Liver (tissue), 9 donors: Measurements from ENCODE around the gene SP7. TPM values are rescaled to one million over a fixed set of nuclear protein-coding genes. Genes with fewer than 3 reads are reported as not detected.

Source experiments
- DNase-seq: peaks from one replicate; pipeline ENCODE4 v3.0.0-alpha.2; 2017; ENCODE audit warnings: low spot score
- H3K27ac ChIP-seq, 2 donors: one replicate each; pipeline ENCODE4 v1.7.0; 2013; ENCODE audit warnings: inconsistent platforms in 2 of 2, low read length in 2 of 2, control low read depth in 1 of 2, low read depth in 1 of 2, mild to moderate bottlenecking in 1 of 2
- H3K27me3 ChIP-seq, 4 donors: one replicate each; pipeline versions ENCODE4 v1.6.1 to v1.7.0; 2013; ENCODE audit warnings: low read length in 3 of 4, inconsistent platforms in 1 of 4, mild to moderate bottlenecking in 1 of 4, moderate library complexity in 1 of 4; ENCODE audit not compliant: control insufficient read depth in 4 of 4, insufficient read depth in 4 of 4
- H3K36me3 ChIP-seq, 4 donors: one replicate each; pipeline versions ENCODE4 v1.6.1 to v1.7.0; 2013; ENCODE audit warnings: low read length in 3 of 4, mild to moderate bottlenecking in 3 of 4, low read depth in 1 of 4, moderate library complexity in 1 of 4; ENCODE audit not compliant: control insufficient read depth in 4 of 4, insufficient read depth in 3 of 4
- H3K4me1 ChIP-seq, 4 donors: one replicate each; pipeline versions ENCODE4 v1.6.1 to v1.7.0; 2013; ENCODE audit warnings: low read length in 3 of 4, mild to moderate bottlenecking in 3 of 4, moderate library complexity in 1 of 4; ENCODE audit not compliant: control insufficient read depth in 4 of 4, insufficient read depth in 4 of 4
- H3K4me3 ChIP-seq, 3 donors: one replicate each; pipeline versions ENCODE4 v1.6.1 to v1.7.0; 2013; ENCODE audit warnings: low read length in 3 of 3, control low read depth in 1 of 3, low read depth in 1 of 3, mild to moderate bottlenecking in 1 of 3
- H3K9ac ChIP-seq, 2 donors: one replicate each; pipeline ENCODE4 v1.7.0; 2013; ENCODE audit warnings: low read length in 2 of 2, mild to moderate bottlenecking in 2 of 2, moderate library complexity in 2 of 2, control low read depth in 1 of 2, low read depth in 1 of 2
- H3K9me3 ChIP-seq, 4 donors: one replicate each; pipeline versions ENCODE4 v1.6.1 to v1.7.0; 2013; ENCODE audit warnings: low read length in 3 of 4; ENCODE audit not compliant: control insufficient read depth in 4 of 4
- EGR1 ChIP-seq, 2 donors: IDR thresholded peaks; 2 replicates each; pipeline ENCODE4 v1.6.1; 2016 to 2018; ENCODE audit warnings: antibody characterized with exemption in 2 of 2, low read depth in 2 of 2
- FOXA1 ChIP-seq: IDR thresholded peaks from 2 replicates; pipeline ENCODE4 v1.6.1; 2016; ENCODE audit warnings: antibody characterized with exemption
- FOXA2 ChIP-seq: IDR thresholded peaks from 2 replicates; pipeline ENCODE4 v1.6.1; 2016; ENCODE audit warnings: antibody characterized with exemption
- GABPA ChIP-seq, 2 donors: IDR thresholded peaks in 1 of 2; conservative IDR thresholded peaks in 1 of 2; 2 replicates each; pipeline ENCODE4 v1.6.1; 2016; ENCODE audit warnings: antibody characterized with exemption in 2 of 2, mild to moderate bottlenecking in 1 of 2, moderate library complexity in 1 of 2
- HNF4A ChIP-seq, 2 donors: conservative IDR thresholded peaks; 2 replicates each; pipeline ENCODE4 v1.6.1; 2016; ENCODE audit warnings: antibody characterized with exemption in 2 of 2, mild to moderate bottlenecking in 2 of 2
- HNF4G ChIP-seq: IDR thresholded peaks from 2 replicates; pipeline ENCODE4 v1.6.1; 2016; ENCODE audit warnings: antibody characterized with exemption
- JUND ChIP-seq, 2 donors: IDR thresholded peaks; 2 replicates each; pipeline ENCODE4 v1.6.1; 2016; ENCODE audit warnings: antibody characterized with exemption in 2 of 2
- NR2F2 ChIP-seq: IDR thresholded peaks from 2 replicates; pipeline ENCODE4 v1.6.1; 2016; ENCODE audit warnings: antibody characterized with exemption
- RAD21 ChIP-seq, 2 donors: IDR thresholded peaks; 2 replicates each; pipeline ENCODE4 v1.6.1; 2016; ENCODE audit warnings: antibody characterized with exemption in 2 of 2, mild to moderate bottlenecking in 2 of 2
- RXRA ChIP-seq, 2 donors: IDR thresholded peaks; 2 replicates each; pipeline ENCODE4 v1.6.1; 2017 to 2018; ENCODE audit warnings: antibody characterized with exemption in 2 of 2, mild to moderate bottlenecking in 1 of 2
- SP1 ChIP-seq: IDR thresholded peaks from 2 replicates; pipeline ENCODE4 v1.6.1; 2018; ENCODE audit warnings: antibody characterized with exemption, mild to moderate bottlenecking
- YY1 ChIP-seq: IDR thresholded peaks from 2 replicates; pipeline ENCODE4 v1.6.1; 2016; ENCODE audit warnings: antibody characterized with exemption, mild to moderate bottlenecking
- ZBTB33 ChIP-seq: IDR thresholded peaks from 2 replicates; pipeline ENCODE4 v1.6.1; 2016; ENCODE audit warnings: antibody characterized with exemption
- WGBS: extraction: QIAGEN DNeasy Blood & Tissue Kit; methylation state at CpG from one replicate; pipeline ENCODE4 v1.1.7; 2013; 5-methylcytosine and 5-hydroxymethylcytosine counted together
- polyA plus RNA-seq, 2 donors: library from polyadenylated mRNA; stranded (reverse) in 1 of 2; unstranded in 1 of 2; fragments of 200-250 nt in 1 of 2; fragments of >200 nt in 1 of 2; fragmentation: Nextera tagmentation in 1 of 2; extraction: Ambion mirVana in 1 of 2; gene quantifications; one replicate each; pipeline versions ENCODE4 v1.2.1 to v1.2.3, GENCODE V29; 2013 to 2015
- total RNA-seq, 2 donors: library from RNA; depleted of rRNA; stranded (reverse); fragments of >200 nt; gene quantifications; one replicate each; pipeline ENCODE4 v1.2.3, GENCODE V29; 2014
- TF ChIP-seq, protein P1 (sequence below): IDR thresholded peaks from 2 replicates; pipeline ENCODE4 v1.6.1; 2016; ENCODE audit warnings: antibody characterized with exemption
- TF ChIP-seq, protein P2 (sequence below): IDR thresholded peaks from 2 replicates; pipeline ENCODE4 v1.6.1; 2016; ENCODE audit warnings: antibody characterized with exemption, mild to moderate bottlenecking
- TF ChIP-seq, protein P3 (sequence below): fragments of 150-350 bp; IDR thresholded peaks from 2 replicates; pipeline ENCODE4 v1.5.1; 2017; ENCODE audit warnings: improper control_type of control experiment, low read depth, low read length; ENCODE audit not compliant: missing input control
- TF ChIP-seq, protein P4 (sequence below): IDR thresholded peaks from 2 replicates; pipeline ENCODE4 v1.6.1; 2016; ENCODE audit warnings: antibody characterized with exemption
- donor health status: healthy.
- donor health status: healthy.
- donor health status: healthy.
- donor health status: healthy.
- donor health status: healthy.

Gene SP7
- total RNA-seq (not detected), polyA plus RNA-seq (not detected)

DNA sequence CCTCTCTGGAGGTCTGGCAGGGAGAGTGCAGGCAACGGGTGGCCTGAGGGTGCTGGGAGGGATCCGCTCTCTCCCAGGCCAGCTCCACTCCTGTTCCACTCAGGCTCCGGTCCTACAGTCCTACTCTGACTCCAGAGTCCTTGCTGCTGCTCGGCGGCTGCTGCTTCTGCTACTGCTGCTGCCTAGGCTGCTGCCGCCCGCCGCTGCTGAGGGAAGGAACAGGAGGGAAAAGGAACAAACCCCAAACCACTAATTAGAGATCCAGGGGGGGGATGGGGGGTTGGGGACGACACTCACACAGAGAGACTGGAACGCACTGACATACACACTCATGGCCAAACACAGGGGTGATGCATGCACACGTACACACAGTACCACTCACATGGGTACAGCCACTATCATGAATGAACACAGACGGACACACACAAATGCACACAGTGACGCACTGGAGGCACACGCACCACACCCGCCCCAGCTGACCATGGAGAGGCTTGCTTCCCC is at the start of gene SP7:
TSS of gene SP7 (minus strand) at position 174 of the 501 bp plus-strand sequence. CDS start 708 bp downstream, outside the sequence.
- 59% methylated on average over 15 of the region's 15 CpGs for WGBS
- Histone ChIP-seq H3K9me3 (no peaks in the 10 kb centered on the region), H3K36me3 (no peaks in the 10 kb centered on the region), H3K4me3 (no peak within 1 kb of the TSS), H3K27me3 (peaks cover 0 to 2% (median 0%) of the 10 kb centered on the region in 4 donors), H3K9ac (no peak within 1 kb of the TSS), H3K4me1 (no peaks in the 10 kb centered on the region), H3K27ac (no peak within 1 kb of the TSS)
- TF ChIP-seq GABPA (IDR thresholded peaks at IDR 0.05 in 1 of 2, conservative IDR thresholded peaks at IDR 0.05 in 1 of 2) (no peak), RAD21 (IDR thresholded peaks at IDR 0.05) (no peak), HNF4A (conservative IDR thresholded peaks at IDR 0.05) (no peak), SP1 (no peak), HNF4G (no peak), RXRA (IDR thresholded peaks at IDR 0.05) (no peak), EGR1 (IDR thresholded peaks at IDR 0.05; ENCODE audit: low read depth in 2 of 2) (no peak), NR2F2 (no peak), FOXA1 (no peak), FOXA2 (no peak), ZBTB33 (no peak), YY1 (no peak), JUND (IDR thresholded peaks at IDR 0.05) (no peak)
- TF ChIP-seq, protein P1, sequence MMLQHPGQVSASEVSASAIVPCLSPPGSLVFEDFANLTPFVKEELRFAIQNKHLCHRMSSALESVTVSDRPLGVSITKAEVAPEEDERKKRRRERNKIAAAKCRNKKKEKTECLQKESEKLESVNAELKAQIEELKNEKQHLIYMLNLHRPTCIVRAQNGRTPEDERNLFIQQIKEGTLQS, result no peak
- TF ChIP-seq, protein P2, sequence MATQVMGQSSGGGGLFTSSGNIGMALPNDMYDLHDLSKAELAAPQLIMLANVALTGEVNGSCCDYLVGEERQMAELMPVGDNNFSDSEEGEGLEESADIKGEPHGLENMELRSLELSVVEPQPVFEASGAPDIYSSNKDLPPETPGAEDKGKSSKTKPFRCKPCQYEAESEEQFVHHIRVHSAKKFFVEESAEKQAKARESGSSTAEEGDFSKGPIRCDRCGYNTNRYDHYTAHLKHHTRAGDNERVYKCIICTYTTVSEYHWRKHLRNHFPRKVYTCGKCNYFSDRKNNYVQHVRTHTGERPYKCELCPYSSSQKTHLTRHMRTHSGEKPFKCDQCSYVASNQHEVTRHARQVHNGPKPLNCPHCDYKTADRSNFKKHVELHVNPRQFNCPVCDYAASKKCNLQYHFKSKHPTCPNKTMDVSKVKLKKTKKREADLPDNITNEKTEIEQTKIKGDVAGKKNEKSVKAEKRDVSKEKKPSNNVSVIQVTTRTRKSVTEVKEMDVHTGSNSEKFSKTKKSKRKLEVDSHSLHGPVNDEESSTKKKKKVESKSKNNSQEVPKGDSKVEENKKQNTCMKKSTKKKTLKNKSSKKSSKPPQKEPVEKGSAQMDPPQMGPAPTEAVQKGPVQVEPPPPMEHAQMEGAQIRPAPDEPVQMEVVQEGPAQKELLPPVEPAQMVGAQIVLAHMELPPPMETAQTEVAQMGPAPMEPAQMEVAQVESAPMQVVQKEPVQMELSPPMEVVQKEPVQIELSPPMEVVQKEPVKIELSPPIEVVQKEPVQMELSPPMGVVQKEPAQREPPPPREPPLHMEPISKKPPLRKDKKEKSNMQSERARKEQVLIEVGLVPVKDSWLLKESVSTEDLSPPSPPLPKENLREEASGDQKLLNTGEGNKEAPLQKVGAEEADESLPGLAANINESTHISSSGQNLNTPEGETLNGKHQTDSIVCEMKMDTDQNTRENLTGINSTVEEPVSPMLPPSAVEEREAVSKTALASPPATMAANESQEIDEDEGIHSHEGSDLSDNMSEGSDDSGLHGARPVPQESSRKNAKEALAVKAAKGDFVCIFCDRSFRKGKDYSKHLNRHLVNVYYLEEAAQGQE, result no peak
- TF ChIP-seq, protein P3, sequence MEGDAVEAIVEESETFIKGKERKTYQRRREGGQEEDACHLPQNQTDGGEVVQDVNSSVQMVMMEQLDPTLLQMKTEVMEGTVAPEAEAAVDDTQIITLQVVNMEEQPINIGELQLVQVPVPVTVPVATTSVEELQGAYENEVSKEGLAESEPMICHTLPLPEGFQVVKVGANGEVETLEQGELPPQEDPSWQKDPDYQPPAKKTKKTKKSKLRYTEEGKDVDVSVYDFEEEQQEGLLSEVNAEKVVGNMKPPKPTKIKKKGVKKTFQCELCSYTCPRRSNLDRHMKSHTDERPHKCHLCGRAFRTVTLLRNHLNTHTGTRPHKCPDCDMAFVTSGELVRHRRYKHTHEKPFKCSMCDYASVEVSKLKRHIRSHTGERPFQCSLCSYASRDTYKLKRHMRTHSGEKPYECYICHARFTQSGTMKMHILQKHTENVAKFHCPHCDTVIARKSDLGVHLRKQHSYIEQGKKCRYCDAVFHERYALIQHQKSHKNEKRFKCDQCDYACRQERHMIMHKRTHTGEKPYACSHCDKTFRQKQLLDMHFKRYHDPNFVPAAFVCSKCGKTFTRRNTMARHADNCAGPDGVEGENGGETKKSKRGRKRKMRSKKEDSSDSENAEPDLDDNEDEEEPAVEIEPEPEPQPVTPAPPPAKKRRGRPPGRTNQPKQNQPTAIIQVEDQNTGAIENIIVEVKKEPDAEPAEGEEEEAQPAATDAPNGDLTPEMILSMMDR, result no peak
- no peak for DNase-seq

- WGBS, result 79% methylated on average over 2 of the region's 2 CpGs
These were observed 47.1 kb upstream of the SP7 start for GRCh38 chr12:53383258-53383657.

More at GRCh38 chr12:53383258-53383657, 47.1 kb upstream of the SP7 start:
- Histone ChIP-seq H3K9me3 (no peaks in the 10 kb centered on the region), H3K9ac (no peak overlapping the region), H3K4me1 (peaks cover 16 to 55% (median 42%) of the 10 kb centered on the region in 4 donors), H3K27me3 (no peaks in the 10 kb centered on the region), H3K4me3 (no peak overlapping the region), H3K36me3 (peaks cover 2 to 26% (median 16%) of the 10 kb centered on the region in 4 donors), H3K27ac (no peak overlapping the region)
- TF ChIP-seq JUND (IDR thresholded peaks at IDR 0.05) (no peak), FOXA2 (no peak)
- TF ChIP-seq, protein P4, sequence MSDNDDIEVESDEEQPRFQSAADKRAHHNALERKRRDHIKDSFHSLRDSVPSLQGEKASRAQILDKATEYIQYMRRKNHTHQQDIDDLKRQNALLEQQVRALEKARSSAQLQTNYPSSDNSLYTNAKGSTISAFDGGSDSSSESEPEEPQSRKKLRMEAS, result no peak
- DNase-seq, result no peak
